GM20431 (cell line): ENCODE results near the gene IPO4.

Source experiments
- in situ Hi-C: fragments of 300-500 bp; cut with MseI, MboI; formaldehyde crosslinking; loops from one replicate; pipeline ENCODE4 v1.15.0; 2020; ENCODE audit warnings: low sequenced_read_pairs; ENCODE audit not compliant: unreplicated experiment

The IPO4 gene

DNA sequence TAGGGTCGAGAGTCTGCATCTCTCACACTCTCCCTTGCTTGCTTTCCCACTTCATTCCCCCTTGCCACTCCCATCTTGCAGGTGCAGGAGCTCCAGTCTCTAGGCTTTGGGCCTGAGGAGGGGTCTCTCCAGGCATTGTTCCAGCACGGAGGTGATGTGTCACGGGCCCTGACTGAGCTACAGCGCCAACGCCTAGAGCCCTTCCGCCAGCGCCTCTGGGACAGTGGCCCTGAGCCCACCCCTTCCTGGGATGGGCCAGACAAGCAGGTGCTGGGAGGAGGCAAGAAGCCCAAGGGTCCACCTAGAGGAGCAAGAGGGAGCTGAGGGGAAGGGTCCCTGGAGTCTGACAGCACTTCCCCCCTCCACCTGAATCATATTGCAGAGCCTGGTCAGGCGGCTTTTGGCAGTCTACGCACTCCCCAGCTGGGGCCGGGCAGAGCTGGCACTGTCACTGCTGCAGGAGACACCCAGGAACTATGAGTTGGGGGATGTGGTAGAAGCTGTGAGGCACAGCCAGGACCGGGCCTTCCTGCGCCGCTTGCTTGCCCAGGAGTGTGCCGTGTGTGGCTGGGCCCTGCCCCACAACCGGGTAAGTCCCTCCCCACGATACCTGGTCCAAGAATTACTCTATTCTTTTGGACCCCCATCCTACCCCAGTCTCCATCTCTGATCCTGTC, 37.1 kb downstream of the IPO4 start:
- in situ Hi-C loops, result no loop called here

DNA sequence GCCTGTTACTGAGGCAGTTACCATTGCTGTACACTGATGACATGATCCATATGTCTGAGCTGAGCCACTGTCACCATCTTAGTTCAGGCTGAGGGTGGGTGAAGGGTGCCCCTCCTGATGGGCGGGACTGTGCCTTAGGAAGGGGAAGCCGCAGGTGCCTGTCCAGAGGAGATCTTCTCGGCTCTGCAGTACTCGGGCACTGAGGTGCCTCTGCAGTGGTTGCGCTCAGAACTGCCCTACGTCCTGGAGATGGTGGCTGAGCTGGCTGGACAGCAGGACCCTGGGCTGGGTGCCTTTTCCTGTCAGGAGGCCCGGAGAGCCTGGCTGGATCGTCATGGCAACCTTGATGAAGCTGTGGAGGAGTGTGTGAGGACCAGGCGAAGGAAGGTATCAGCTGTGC, 37.6 kb downstream of the IPO4 start:
- in situ Hi-C loops, result no loop called here

DNA sequence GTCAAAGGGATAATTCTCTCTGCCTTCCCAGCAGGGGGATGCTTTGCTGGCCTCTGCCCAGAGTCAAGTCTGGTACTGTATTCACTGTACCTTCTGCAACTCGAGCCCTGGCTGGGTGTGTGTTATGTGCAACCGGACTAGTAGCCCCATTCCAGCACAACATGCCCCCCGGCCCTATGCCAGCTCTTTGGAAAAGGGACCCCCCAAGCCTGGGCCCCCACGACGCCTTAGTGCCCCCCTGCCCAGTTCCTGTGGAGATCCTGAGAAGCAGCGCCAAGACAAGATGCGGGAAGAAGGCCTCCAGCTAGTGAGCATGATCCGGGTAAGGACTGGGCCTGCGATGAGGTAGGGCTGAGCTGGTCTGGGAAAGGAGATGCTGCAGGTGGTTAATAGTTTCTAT, 38.0 kb downstream of the IPO4 start:
- in situ Hi-C loops, result no loop called here

DNA sequence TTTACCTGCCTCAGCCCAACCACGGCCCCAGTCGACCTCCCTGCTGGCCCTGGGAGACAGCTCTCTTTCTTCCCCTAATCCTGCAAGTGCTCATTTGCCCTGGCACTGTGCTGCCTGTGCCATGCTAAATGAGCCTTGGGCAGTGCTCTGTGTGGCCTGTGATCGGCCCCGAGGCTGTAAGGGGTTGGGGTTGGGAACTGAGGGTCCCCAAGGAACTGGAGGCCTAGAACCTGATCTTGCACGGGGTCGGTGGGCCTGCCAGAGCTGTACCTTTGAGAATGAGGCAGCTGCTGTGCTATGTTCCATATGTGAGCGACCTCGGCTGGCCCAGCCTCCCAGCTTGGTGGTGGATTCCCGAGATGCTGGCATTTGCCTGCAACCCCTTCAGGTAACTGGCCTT, 38.6 kb downstream of the IPO4 start:
- in situ Hi-C loops, result no loop called here

DNA sequence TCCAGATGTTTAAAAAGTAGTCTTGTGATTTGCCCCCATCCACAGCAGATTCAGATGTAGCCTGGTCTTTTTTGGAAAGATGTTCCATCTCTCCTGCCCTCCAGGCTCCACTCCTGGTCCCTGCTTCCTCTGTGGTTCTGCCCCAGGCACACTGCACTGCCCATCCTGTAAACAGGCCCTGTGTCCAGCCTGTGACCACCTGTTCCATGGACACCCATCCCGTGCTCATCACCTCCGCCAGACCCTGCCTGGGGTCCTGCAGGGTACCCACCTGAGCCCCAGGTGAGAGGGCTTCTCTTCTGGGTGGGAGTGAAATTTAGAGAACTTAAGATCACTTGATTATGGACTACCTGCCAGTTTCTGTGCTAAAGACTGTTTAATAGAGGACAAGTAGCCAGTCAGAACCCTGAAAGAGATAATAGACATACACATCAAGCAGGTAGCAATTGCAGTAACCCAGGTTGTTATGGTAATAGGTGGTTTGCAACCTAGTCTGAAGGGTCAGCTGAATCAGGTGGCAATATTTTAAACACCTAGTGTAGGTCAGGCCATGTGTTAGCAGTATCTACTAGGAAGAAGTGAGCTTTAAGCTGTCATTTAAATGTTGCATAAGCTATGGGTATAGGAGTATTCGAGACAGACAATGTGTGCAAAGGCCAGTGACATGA, 39.2 kb downstream of the IPO4 start:
- in situ Hi-C loops, result no loop called here

DNA sequence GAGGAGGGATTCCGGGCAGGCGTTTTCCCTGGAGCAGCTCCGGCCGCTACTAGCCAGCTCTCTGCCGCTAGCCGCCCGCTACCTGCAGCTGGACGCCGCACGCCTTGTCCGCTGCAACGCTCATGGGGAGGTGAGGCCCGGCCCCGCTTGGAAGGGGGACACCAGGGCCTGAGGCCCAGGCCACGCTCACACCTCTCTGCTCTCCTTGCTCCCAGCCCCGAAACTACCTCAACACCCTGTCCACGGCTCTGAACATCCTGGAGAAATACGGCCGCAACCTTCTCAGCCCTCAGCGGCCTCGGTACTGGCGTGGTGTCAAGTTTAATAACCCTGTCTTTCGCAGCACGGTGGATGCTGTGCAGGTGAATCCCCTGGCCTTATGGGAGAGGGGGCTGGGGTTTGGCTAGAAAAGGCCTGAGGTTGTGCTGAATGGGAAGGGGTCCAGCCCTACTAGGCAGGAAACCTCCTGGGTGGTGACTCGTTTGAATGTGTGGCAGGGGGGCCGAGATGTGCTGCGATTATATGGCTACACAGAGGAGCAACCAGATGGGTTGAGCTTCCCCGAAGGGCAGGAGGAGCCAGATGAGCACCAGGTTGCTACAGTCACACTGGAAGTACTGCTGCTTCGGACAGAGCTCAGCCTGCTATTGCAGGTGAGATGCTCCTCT, 40.7 kb downstream of the IPO4 start:
- in situ Hi-C loops, result no loop called here

DNA sequence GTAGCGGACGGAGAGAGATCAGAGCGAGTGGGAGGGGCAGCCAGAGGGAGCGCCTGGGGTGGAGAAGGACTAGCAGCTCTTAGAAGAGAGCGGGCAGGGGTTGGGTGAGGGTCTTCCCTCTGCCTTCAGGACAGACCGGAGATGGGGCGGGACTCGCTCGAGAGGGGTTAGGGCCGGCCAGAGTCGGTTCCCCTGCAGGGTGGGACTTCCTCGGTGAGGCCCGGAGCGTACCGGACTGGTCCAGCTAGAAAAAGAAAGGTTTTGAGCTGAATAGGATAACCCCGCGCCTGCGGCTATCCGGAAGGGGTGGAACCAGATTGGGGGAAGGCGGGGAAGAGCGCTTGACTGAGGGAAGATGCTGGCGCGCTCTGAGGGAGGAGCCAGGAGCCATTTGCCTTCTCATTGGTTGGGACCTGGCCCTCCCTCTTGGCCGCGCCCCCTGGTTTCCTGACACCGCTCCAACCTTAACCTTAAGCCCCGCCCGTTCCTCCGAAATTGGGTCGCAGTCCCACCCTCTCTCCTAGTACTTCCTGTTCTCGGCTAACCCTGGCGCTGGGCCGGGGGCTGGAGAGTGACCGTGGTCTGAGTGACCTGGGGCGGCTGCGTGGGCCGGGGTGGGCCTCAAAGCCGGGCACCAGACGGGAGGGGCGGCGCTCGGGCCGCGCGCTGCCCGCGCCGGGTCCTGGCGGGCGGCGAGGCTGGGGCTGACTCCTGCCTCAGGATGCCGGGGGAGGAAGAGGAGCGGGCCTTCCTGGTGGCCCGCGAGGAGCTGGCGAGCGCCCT, 41.4 kb downstream of the IPO4 start, which contains the start of gene RNF31:
RNF31 (plus strand) TSS at position 521 of the 783 bp plus-strand sequence; CDS start at position 722, 201 bp downstream.
- in situ Hi-C loops, result no loop called here

DNA sequence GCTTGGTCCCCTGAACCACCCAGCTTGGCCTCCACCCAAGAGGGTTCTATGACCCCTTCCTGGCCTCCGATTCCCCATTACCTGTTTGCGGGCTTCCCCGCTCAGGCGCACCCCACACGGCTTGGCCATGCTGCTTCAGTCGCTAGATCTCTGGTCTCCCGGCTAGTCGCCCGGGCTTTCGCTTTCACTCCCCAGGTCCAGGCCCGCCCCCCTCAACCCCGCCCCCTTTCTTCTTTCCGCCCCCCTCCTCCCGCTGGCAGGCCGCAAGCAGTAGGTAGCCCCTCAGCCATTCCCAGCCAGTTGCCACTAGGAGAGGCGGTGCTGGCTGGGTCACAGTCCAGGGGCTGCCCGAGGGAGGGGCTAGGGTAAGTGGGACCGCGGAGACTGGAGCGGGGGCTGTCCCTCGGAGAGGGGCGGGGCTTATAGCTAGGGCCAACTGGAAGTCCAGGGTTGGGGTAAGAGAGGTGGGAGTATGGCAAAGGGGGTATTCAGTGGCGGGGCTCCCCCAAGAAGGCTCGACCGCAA, 42.1 kb downstream of the IPO4 start, which contains the start of gene PSME2:
PSME2 (minus strand) TSS at position 158 of the 525 bp plus-strand sequence; CDS start at position 129, 29 bp downstream.
- in situ Hi-C loops, result no loop called here

DNA sequence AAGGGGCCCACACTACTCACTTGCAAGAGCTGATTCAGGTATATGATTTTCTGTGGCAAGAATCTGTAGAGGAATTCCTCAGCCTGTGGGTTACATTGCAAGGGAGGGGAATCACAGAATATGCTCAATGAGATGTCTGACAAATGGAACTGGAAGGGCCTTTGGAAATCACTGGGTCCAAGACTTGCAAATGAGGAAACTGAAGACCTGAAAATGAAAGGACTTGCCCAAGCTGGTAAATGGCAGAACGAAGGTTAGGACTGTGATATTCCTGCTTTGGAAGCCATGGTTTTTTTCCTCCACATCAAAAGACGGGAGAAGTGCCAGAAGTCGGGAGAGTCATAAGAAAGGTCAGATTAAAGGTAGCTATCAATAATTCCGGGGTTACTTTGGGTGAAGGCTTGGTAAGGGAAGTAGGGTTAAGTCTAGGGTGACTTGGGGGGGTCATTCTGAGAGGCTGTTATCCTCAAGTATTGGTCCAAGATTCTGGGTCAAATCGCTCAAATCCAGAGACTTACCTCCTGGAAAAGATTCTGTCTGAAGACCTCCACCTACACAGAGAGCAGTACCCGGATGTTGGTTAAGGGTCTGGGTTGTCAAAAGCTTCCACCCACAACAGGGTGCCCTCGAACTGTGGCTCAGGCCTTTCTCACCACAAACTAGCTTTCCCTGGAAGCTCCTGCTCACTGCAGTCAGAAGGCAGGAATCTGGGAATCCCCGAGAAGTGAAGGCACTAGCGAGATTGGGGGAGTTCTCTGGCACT, 42.7 kb downstream of the IPO4 start:
- in situ Hi-C loops, result no loop called here

DNA sequence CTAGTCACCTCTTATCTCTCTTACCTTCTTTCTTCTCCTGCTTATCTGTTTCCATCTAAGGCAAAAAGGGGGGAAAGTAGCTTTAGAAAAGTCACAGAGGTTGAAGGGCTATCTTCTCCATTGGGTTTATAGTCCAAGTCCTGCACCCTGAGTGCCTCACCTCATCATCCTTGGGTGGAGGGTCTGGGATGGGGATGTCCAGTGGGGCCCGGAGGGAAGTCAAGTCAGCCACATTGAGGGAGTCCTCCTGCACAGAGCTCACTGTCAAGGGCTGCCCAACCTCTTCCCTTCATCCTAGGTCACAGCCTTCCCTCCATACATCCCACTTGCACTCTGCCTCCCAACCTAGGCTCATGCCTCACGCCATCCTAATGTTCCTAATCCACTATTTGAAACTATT, 43.4 kb downstream of the IPO4 start:
- in situ Hi-C loops, result no loop called here

DNA sequence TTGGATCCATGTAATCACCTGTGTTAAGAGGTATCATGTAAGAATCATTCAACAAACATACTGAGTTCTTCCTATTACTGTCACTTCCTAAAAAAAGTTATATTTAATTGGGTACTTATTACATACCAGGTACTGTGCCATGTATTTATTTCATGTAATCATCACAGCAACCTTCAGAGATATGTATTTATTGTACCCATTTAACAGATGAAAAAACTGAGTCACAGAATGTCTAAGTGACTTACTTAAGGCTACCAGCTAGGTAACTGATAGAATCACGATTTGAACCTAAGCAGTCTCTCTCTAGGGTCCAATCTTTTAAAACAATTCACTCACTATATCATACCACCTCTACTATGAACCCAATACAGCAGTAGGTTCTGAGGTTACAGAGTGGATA, 44.2 kb downstream of the IPO4 start:
- in situ Hi-C loops, result no loop called here

DNA sequence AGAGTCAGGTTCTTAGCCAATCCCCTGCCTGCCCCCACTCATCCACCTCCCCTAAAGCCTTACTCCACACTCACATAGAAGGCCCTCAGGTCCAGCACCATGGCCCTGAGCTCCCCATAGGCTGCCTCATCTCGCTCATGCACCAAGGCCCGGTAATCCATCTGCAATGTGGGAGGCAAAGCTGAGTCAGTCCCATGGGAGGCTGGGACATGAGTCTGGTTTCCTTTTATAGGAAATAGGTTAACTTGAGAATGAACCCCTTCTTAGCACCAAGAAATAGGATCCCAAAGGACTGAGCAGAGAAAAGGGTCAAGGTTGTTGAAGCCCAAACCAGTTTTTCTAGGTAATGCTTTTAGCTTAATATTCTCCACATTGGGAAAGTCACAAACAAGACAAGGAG, 45.1 kb downstream of the IPO4 start:
- in situ Hi-C loops, result no loop called here

DNA sequence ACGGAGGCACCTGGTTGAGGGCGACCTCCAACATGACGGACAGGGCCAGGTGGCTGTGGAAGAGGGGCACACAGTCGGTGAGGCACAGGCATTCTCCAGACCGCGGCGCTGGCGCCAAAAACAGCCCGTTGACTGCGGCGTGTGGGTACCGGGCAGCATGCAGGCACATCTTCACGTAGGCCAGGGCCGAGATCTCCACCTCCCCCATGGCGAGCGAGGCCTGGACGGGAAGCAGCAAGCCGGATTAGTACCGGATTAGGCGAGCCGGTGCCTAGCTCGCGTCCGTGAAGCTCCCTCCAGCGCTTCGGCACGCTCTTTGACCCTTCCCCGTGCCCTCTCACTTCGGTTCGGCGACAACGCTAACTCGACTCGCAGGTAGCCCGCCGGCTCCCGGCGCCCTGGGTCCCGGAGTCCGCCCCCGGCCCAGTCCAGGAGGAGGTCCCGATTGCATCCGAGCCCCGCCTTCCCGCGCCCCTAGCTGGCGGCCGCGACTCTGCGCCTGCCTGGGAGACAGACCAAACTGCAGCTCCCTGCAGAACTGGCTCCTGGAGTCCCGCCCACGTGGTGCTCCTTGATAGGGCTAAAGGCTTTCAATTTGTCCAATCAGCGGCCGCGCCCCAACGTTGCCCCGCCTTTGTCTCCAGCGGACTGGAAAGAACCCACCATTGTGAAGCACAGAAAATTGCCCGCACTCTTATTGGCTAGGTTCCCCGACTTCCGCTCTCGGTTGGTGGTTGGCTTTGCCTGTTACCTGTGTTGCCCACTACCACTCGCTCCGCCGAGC, 47.3 kb downstream of the IPO4 start, which contains the start of gene EMC9:
EMC9 (minus strand) TSS at position 495 of the 784 bp plus-strand sequence; CDS start at position 208, 287 bp downstream.
- in situ Hi-C loops, result no loop called here

DNA sequence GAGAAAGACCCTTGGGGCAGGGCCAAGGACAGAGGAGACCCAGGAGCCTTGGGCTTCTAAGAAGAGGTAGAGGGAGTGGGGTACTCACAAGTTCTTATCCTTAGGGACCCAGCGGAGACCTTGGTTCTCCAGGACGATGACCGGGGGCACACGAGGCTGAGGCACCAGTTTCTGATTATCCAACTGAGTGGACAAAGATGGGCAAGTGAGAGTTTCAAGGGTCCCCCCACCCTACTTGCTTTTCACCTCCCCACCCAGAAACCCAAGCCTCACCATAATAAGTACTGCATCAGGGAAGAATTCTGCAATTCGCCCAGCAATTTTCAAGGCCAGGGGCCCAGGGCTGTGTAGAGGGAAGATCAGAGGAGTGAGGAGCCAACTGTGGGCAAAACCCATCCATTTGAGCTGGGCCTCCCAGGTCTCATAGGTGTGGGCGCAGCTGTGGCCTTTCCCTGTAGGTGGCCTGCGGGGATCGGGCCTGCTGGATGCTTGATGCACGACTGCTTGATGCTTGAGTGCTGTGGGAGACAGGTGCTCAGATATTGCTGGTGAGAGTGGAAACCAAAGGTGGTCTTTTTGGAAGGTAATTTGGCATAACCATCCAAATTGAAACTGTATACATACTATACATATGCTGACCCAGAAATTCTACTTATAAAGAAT, 49.2 kb downstream of the IPO4 start:
- in situ Hi-C loops, result no loop called here

DNA sequence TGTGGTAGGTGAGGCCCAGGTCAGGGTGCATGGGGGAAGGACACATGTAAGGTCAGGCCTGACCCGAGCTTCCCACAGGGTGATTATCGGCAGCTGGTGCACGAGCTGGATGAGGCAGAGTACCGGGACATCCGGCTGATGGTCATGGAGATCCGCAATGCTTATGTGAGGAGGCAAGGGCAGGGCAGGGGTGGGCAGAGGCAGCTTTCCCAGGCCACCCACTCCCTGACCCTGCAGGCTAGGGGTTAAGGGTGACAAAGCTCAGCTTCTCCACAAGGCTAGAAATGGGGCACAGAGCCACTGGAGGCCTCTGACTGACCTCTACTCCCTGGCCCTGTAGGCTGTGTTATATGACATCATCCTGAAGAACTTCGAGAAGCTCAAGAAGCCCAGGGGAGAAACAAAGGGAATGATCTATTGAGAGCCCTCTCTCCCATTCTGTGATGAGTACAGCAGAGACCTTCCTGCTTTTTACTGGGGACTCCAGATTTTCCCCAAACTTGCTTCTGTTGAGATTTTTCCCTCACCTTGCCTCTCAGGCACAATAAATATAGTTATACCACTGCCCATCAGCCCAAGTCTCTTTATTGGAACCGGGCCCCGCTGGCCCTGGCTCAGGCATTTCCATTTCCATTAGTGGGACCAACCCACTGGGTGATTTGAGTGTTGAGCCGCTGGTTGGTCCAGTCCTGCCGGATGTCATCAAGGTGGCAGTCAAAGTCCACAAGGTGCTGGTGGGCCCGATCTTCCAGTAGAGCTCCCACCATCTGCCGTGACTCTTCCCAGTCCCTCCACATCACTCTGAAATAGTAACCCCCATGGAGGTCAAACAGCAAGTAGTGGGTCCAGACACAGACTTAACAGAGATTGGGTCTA, 50.0 kb downstream of the IPO4 start:
- in situ Hi-C loops, result no loop called here

DNA sequence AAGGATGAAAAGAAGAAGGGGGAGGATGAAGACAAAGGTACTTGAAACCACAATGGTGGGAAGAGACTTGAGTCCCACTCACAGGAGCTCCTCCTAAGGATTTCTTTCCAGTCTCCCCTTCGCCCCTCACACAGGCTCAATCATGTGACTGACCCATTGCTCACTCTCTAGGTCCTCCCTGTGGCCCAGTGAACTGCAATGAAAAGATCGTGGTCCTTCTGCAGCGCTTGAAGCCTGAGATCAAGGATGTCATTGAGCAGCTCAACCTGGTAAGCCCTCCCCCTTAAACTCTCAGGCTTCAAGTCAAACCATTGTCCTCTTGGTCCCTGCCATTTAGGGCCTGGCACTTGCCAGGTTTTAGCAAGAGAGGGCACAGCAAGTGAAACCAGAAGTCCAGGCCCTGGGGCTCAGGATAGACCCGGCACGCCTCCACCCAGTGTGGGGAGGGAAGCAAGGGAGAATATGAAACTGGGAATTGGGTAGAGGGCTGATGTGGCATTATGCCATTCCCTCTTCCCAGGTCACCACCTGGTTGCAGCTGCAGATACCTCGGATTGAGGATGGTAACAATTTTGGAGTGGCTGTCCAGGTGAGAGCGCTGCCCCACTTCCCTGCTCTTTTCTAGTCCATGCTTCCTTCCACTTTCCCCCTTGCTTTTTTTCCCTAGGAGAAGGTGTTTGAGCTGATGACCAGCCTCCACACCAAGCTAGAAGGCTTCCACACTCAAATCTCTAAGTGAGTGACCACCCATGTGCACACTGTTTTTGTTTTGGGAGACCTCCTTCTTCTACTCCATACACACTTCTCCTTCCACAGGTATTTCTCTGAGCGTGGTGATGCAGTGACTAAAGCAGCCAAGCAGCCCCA, 50.9 kb downstream of the IPO4 start:
- in situ Hi-C loops, result no loop called here
